ENCODE data around the gene ST8SIA4.
A peak's percentile ranks its signal among the peaks of the same experiment; 100 is the strongest.

The ST8SIA4 gene

GRCh38 chr5:100903039-100903887, at the start of gene ST8SIA4:
Gene ST8SIA4, minus strand, starts transcription at chr5:100903282. Its CDS starts 327 bp downstream, at chr5:100902955.
- peak; percentile 93 for DNase-seq (ENCODE audit: low spot score)
- Mint-ChIP-seq H3K27me3 (ENCODE audit: low read depth) (no peaks in the 10 kb centered on the region), H3K27ac (peak within 1 kb of the TSS; percentile 97), H3K4me3 (peak within 1 kb of the TSS; percentile 99), H3K9me3 (no peaks in the 10 kb centered on the region), H3K36me3 (ENCODE audit: low read depth) (peaks cover 34% of the 10 kb centered on the region), H3K4me1 (ENCODE audit: low read depth) (peaks cover 37% of the 10 kb centered on the region)

GRCh38 chr5:100950985-100951384, 47.9 kb upstream of the ST8SIA4 start:
- H3K4me1 Mint-ChIP-seq (ENCODE audit: low read depth), result no peaks in the 10 kb centered on the region
- no peak for DNase-seq (ENCODE audit: low spot score)
- peaks cover 4% of the 10 kb centered on the region for H3K36me3 Mint-ChIP-seq (ENCODE audit: low read depth)
- H3K27ac Mint-ChIP-seq, result no peak overlapping the region
- H3K9me3 Mint-ChIP-seq, result peaks cover 35% of the 10 kb centered on the region
- no peak overlapping the region for H3K4me3 Mint-ChIP-seq
- H3K27me3 Mint-ChIP-seq (ENCODE audit: low read depth), result no peaks in the 10 kb centered on the region

- H3K27me3 Mint-ChIP-seq (ENCODE audit: low read depth), result no peaks in the 10 kb centered on the region
- H3K27ac Mint-ChIP-seq, result no peak overlapping the region
- H3K36me3 Mint-ChIP-seq (ENCODE audit: low read depth), result peaks cover 34% of the 10 kb centered on the region
- peaks cover 31% of the 10 kb centered on the region for H3K4me1 Mint-ChIP-seq (ENCODE audit: low read depth)
- peaks cover 12% of the 10 kb centered on the region for H3K9me3 Mint-ChIP-seq
- DNase-seq (ENCODE audit: low spot score), result no peak
- H3K4me3 Mint-ChIP-seq, result no peak overlapping the region
Measured at GRCh38 chr5:100913298-100913697, 10.2 kb upstream of the ST8SIA4 start.

- H3K27me3 Mint-ChIP-seq (ENCODE audit: low read depth), result no peaks in the 10 kb centered on the region
- peaks cover 48% of the 10 kb centered on the region for H3K4me1 Mint-ChIP-seq (ENCODE audit: low read depth)
- H3K36me3 Mint-ChIP-seq (ENCODE audit: low read depth), result peaks cover 8% of the 10 kb centered on the region
- no peak for DNase-seq (ENCODE audit: low spot score)
- H3K27ac Mint-ChIP-seq, result no peak overlapping the region
- H3K4me3 Mint-ChIP-seq, result no peak overlapping the region
- no peaks in the 10 kb centered on the region for H3K9me3 Mint-ChIP-seq
Measured at GRCh38 chr5:100909034-100909433, 6.0 kb upstream of the ST8SIA4 start.

GRCh38 chr5:100905259-100905914, 2.3 kb upstream of the ST8SIA4 start:
- H3K27me3 Mint-ChIP-seq (ENCODE audit: low read depth), result no peaks in the 10 kb centered on the region
- no peaks in the 10 kb centered on the region for H3K9me3 Mint-ChIP-seq
- H3K36me3 Mint-ChIP-seq (ENCODE audit: low read depth), result peaks cover 24% of the 10 kb centered on the region
- H3K4me1 Mint-ChIP-seq (ENCODE audit: low read depth), result peaks cover 32% of the 10 kb centered on the region
- DNase-seq (ENCODE audit: low spot score), result peak; percentile 6
- peak overlapping the region; percentile 99 for H3K4me3 Mint-ChIP-seq
- peak overlapping the region; percentile 97 for H3K27ac Mint-ChIP-seq

GRCh38 chr5:100904259-100904861, 1.3 kb upstream of the ST8SIA4 start:
- no peaks in the 10 kb centered on the region for H3K9me3 Mint-ChIP-seq
- peak overlapping the region; percentile 97 for H3K27ac Mint-ChIP-seq
- peak overlapping the region; percentile 99 for H3K4me3 Mint-ChIP-seq
- H3K36me3 Mint-ChIP-seq (ENCODE audit: low read depth), result peaks cover 27% of the 10 kb centered on the region
- H3K27me3 Mint-ChIP-seq (ENCODE audit: low read depth), result no peaks in the 10 kb centered on the region
- DNase-seq (ENCODE audit: low spot score), result peak; percentile 68
- peaks cover 31% of the 10 kb centered on the region for H3K4me1 Mint-ChIP-seq (ENCODE audit: low read depth)

- Mint-ChIP-seq H3K36me3 (ENCODE audit: low read depth) (peaks cover 32% of the 10 kb centered on the region), H3K27me3 (ENCODE audit: low read depth) (no peaks in the 10 kb centered on the region), H3K27ac (peak overlapping the region; percentile 97), H3K4me3 (peak overlapping the region; percentile 99), H3K9me3 (no peaks in the 10 kb centered on the region), H3K4me1 (ENCODE audit: low read depth) (peaks cover 38% of the 10 kb centered on the region)
- DNase-seq (ENCODE audit: low spot score), result peak; percentile 45
Measured at GRCh38 chr5:100902440-100903038, 543 bp downstream of the ST8SIA4 start.

- Mint-ChIP-seq H3K4me3 (peak overlapping the region; percentile 99), H3K4me1 (ENCODE audit: low read depth) (peaks cover 34% of the 10 kb centered on the region), H3K27ac (peak overlapping the region; percentile 97), H3K27me3 (ENCODE audit: low read depth) (no peaks in the 10 kb centered on the region), H3K9me3 (no peaks in the 10 kb centered on the region), H3K36me3 (ENCODE audit: low read depth) (peaks cover 34% of the 10 kb centered on the region)
- DNase-seq (ENCODE audit: low spot score), result peak; percentile 64
Measured at GRCh38 chr5:100901821-100902341, 1.2 kb downstream of the ST8SIA4 start.

GRCh38 chr5:100900796-100901781, 2.0 kb downstream of the ST8SIA4 start:
- Mint-ChIP-seq H3K4me3 (peak overlapping the region; percentile 99), H3K36me3 (ENCODE audit: low read depth) (peaks cover 41% of the 10 kb centered on the region)

GRCh38 chr5:100900142-100900795, 2.8 kb downstream of the ST8SIA4 start:
- Mint-ChIP-seq H3K4me1 (ENCODE audit: low read depth) (peaks cover 38% of the 10 kb centered on the region), H3K9me3 (peaks cover 8% of the 10 kb centered on the region)
- no peak for DNase-seq (ENCODE audit: low spot score)

More at GRCh38 chr5:100900796-100901781, 2.0 kb downstream of the ST8SIA4 start:
- peaks cover 32% of the 10 kb centered on the region for H3K4me1 Mint-ChIP-seq (ENCODE audit: low read depth)
- DNase-seq (ENCODE audit: low spot score), result peak; percentile 95
- H3K9me3 Mint-ChIP-seq, result peaks cover 2% of the 10 kb centered on the region
- H3K27me3 Mint-ChIP-seq (ENCODE audit: low read depth), result no peaks in the 10 kb centered on the region
- H3K27ac Mint-ChIP-seq, result peak overlapping the region; percentile 97

GRCh38 chr5:100899675-100900074, 3.4 kb downstream of the ST8SIA4 start:
- Mint-ChIP-seq H3K9me3 (peaks cover 8% of the 10 kb centered on the region), H3K27me3 (ENCODE audit: low read depth) (no peaks in the 10 kb centered on the region), H3K4me1 (ENCODE audit: low read depth) (peaks cover 38% of the 10 kb centered on the region), H3K27ac (peak overlapping the region; percentile 97), H3K36me3 (ENCODE audit: low read depth) (peaks cover 53% of the 10 kb centered on the region), H3K4me3 (peak overlapping the region; percentile 99)
- no peak for DNase-seq (ENCODE audit: low spot score)

More at GRCh38 chr5:100900142-100900795, 2.8 kb downstream of the ST8SIA4 start:
- peak overlapping the region; percentile 99 for H3K4me3 Mint-ChIP-seq
- H3K36me3 Mint-ChIP-seq (ENCODE audit: low read depth), result peaks cover 48% of the 10 kb centered on the region
- peak overlapping the region; percentile 97 for H3K27ac Mint-ChIP-seq
- H3K27me3 Mint-ChIP-seq (ENCODE audit: low read depth), result no peaks in the 10 kb centered on the region

All from T-helper 2 cell treated with Interferon-gamma antibody and Interleukin-4, amounts not matched to agents 5 μg/mL and 100 μg/mL, for 36 hours (primary cell).